Thoracic aorta (tissue), 2 donors: ENCODE data around the gene PTPRF. TPM values are rescaled to one million over a fixed set of nuclear protein-coding genes. Genes with fewer than 3 reads are reported as not detected.

Experiments used
- ATAC-seq: fragments of 150-250 bp; one replicate; pipeline ENCODE4 v1.8.0; 2017; ENCODE audit warnings: low read depth; ENCODE audit not compliant: insufficient number of reproducible peaks, low FRiP score
- DNase-seq: peaks from one replicate; pipeline ENCODE4 v3.0.0-alpha.2; 2020; ENCODE audit warnings: low spot score
- H3K27ac ChIP-seq, 2 donors: fragments of 200-600 bp; sonication (generic); 1 replicate in 1 of 2; 2 replicates in 1 of 2; pipeline ENCODE4 v1.5.1; 2016; ENCODE audit warnings: mild to moderate bottlenecking in 2 of 2, moderate library complexity in 2 of 2
- H3K27me3 ChIP-seq: fragments of 200-600 bp; sonication (generic); replicated peaks from 2 replicates; pipeline ENCODE4 v1.6.0; 2016; ENCODE audit warnings: mild to moderate bottlenecking; ENCODE audit not compliant: insufficient read depth
- H3K36me3 ChIP-seq: fragments of 200-600 bp; sonication (generic); one replicate; pipeline ENCODE4 v1.5.1; 2016
- H3K4me1 ChIP-seq, 2 donors: fragments of 200-600 bp; sonication (generic); 1 replicate in 1 of 2; 2 replicates in 1 of 2; pipeline versions ENCODE4 v1.5.1 to v1.6.0; 2016; ENCODE audit warnings: low read depth in 2 of 2, mild to moderate bottlenecking in 1 of 2; ENCODE audit not compliant: control insufficient read depth in 1 of 2
- H3K4me3 ChIP-seq: fragments of 200-600 bp; sonication (generic); 2 replicates; pipeline ENCODE4 v1.5.1; 2016; ENCODE audit warnings: mild to moderate bottlenecking
- H3K9me3 ChIP-seq: fragments of 200-600 bp; sonication (generic); 2 replicates; pipeline ENCODE4 v1.5.1; 2016
- CTCF ChIP-seq: fragments of 200-600 bp; sonication (generic); IDR thresholded peaks from one replicate; pipeline ENCODE4 v1.5.1; 2019; ENCODE audit warnings: antibody characterized with exemption
- total RNA-seq, 2 donors: library from RNA; depleted of rRNA; stranded (reverse); fragments of >200 nt; gene quantifications; one replicate each; pipeline versions ENCODE4 v1.1.0 to v1.2.3, GENCODE V29; 2016

The PTPRF gene
- total RNA-seq, 2 donors from 2014 or later = 43.9 to 55.1 TPM

DNA sequence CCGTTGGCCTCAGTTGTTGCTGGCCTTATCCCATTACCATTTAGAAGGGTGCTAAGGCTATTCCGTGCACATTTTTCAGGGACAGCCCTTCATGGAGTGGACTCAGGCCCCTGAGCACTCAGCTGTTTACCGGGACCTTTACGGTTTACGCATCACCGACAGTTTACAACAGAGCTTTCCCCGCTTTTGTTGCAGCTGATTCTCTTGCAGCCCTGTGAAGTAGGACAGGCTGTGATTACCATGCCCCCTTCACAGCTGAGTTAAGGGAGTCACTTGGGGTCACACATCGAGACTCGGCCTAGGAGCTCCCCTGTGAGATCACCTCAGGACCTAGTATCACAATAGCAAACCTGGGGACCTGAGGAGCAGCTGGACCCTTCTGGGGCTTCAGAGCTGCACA is 41.9 kb downstream of the PTPRF start:
- ATAC-seq (no peak), DNase-seq (no peak)
- H3K9me3 ChIP-seq = no peaks in the 10 kb centered on the region
- no peak for TF ChIP-seq CTCF
- H3K27me3 ChIP-seq = no peaks in the 10 kb centered on the region
- peaks cover 0 to 8% of the 10 kb centered on the region in 2 donors for H3K4me1 ChIP-seq
- peaks cover 6% of the 10 kb centered on the region for H3K36me3 ChIP-seq
- H3K4me3 ChIP-seq = no peak overlapping the region
- no peak overlapping the region for H3K27ac ChIP-seq

- no peak for TF ChIP-seq CTCF
- no peak overlapping the region for H3K27ac ChIP-seq
- peaks cover 6% of the 10 kb centered on the region for H3K36me3 ChIP-seq
- H3K4me3 ChIP-seq = no peak overlapping the region
- DNase-seq (no peak), ATAC-seq (no peak)
- peaks cover 0 to 8% of the 10 kb centered on the region in 2 donors for H3K4me1 ChIP-seq
- no peaks in the 10 kb centered on the region for H3K9me3 ChIP-seq
- no peaks in the 10 kb centered on the region for H3K27me3 ChIP-seq
Measured at GRCh38 chr1:43573066-43573800, 42.5 kb downstream of the PTPRF start.

DNA sequence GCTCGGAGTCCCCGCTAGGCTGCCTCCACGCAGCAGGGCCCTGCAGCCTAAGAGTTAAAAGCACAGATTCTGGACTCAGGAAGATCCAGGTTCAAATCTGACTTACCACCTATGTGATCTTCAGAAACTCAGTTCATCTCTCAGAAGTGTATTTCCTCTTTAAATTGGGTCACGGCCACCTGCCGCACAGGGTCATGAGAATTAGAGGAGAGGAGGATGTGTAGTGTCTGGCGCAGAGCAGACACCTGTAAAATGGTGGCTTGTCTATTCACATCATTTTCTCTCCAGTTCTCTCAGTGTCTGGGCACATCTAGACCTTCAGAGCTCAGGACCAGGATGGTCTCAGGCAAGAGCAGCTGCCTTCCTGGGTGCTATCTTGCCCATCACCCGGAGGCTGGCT is 45.8 kb downstream of the PTPRF start:
- peaks cover 0 to 8% of the 10 kb centered on the region in 2 donors for H3K4me1 ChIP-seq
- H3K9me3 ChIP-seq = no peaks in the 10 kb centered on the region
- peaks cover 10% of the 10 kb centered on the region for H3K36me3 ChIP-seq
- H3K4me3 ChIP-seq = no peak overlapping the region
- H3K27me3 ChIP-seq = no peaks in the 10 kb centered on the region
- DNase-seq (no peak), ATAC-seq (no peak)
- no peak for TF ChIP-seq CTCF
- H3K27ac ChIP-seq = no peak overlapping the region

GRCh38 chr1:43577655-43578542 is 47.2 kb downstream of the PTPRF start:
- peaks cover 10% of the 10 kb centered on the region for H3K36me3 ChIP-seq
- H3K4me1 ChIP-seq = peaks cover 0 to 8% of the 10 kb centered on the region in 2 donors
- DNase-seq (no peak), ATAC-seq (no peak)
- H3K27me3 ChIP-seq = no peaks in the 10 kb centered on the region
- no peak overlapping the region for H3K4me3 ChIP-seq
- no peak overlapping the region for H3K27ac ChIP-seq
- no peak for TF ChIP-seq CTCF
- no peaks in the 10 kb centered on the region for H3K9me3 ChIP-seq

GRCh38 chr1:43580039-43580438 is 49.4 kb downstream of the PTPRF start:
- no peak for DNase-seq
- Histone ChIP-seq H3K9me3 (no peaks in the 10 kb centered on the region), H3K27ac (no peak overlapping the region), H3K4me1 (no peaks in the 10 kb centered on the region), H3K4me3 (no peak overlapping the region), H3K27me3 (no peaks in the 10 kb centered on the region), H3K36me3 (peaks cover 10% of the 10 kb centered on the region)
- no peak for TF ChIP-seq CTCF
- ATAC-seq = no peak
